NCI-H2196 treated with DMSO at 0.1 percent for 48 hours (cell line): Measurements from ENCODE around the gene SVBP.

Experiments
- DNase-seq: peaks from one replicate; lab custom pipeline; 2025; ENCODE audit not compliant: unreplicated experiment; lab: John Stamatoyannopoulos, UW

The SVBP gene

GRCh38 chr1:42806593-42806992 is 10.6 kb downstream of the SVBP start:
- DNase-seq: no peak

- DNase-seq: no peak
These were observed 11.0 kb downstream of the SVBP start for GRCh38 chr1:42806171-42806570.

GRCh38 chr1:42801832-42802473 is 15.2 kb downstream of the SVBP start:
- DNase-seq: no peak

GRCh38 chr1:42797979-42798378 is 19.2 kb downstream of the SVBP start:
- no peak for DNase-seq

GRCh38 chr1:42797414-42797813 is 19.8 kb downstream of the SVBP start:
- no peak for DNase-seq

- DNase-seq: no peak
These were observed 23.4 kb downstream of the SVBP start for GRCh38 chr1:42793824-42794223.

GRCh38 chr1:42788021-42788420 is 29.2 kb downstream of the SVBP start:
- DNase-seq: no peak

GRCh38 chr1:42786097-42786496 is 31.1 kb downstream of the SVBP start:
- DNase-seq: no peak

GRCh38 chr1:42784946-42785693 is 32.1 kb downstream of the SVBP start, which contains the start of gene TMEM269:
Gene TMEM269, plus strand, starts transcription at chr1:42784991. Its CDS starts 4,903 bp downstream, at chr1:42789894.
- no peak for DNase-seq

GRCh38 chr1:42784547-42784945 is 32.7 kb downstream of the SVBP start:
- DNase-seq: no peak

- DNase-seq: no peak
These were observed 34.1 kb downstream of the SVBP start for GRCh38 chr1:42783092-42783491.

- no peak for DNase-seq
These were observed 37.0 kb downstream of the SVBP start for GRCh38 chr1:42780176-42780575.

GRCh38 chr1:42779725-42780124 is 37.5 kb downstream of the SVBP start:
- DNase-seq: no peak

- DNase-seq: no peak
These were observed 39.3 kb downstream of the SVBP start for GRCh38 chr1:42777852-42778251.

GRCh38 chr1:42776502-42776901 is 40.7 kb downstream of the SVBP start:
- DNase-seq: no peak

- no peak for DNase-seq
These were observed 42.2 kb downstream of the SVBP start for GRCh38 chr1:42774928-42775526.

GRCh38 chr1:42773420-42773819 is 43.8 kb downstream of the SVBP start:
- DNase-seq: no peak

- DNase-seq: no peak
These were observed 47.4 kb downstream of the SVBP start for GRCh38 chr1:42769811-42770210.

GRCh38 chr1:42768172-42768571 is 49.0 kb downstream of the SVBP start:
- DNase-seq: no peak

- DNase-seq: no peak
These were observed 49.6 kb downstream of the SVBP start for GRCh38 chr1:42767510-42768000.

GRCh38 chr1:42766741-42767509 is 50.3 kb downstream of the SVBP start, which contains the start of the genes C1orf50 and P3H1:
Gene C1orf50, plus strand, starts transcription at chr1:42767249. Its CDS starts 63 bp downstream, at chr1:42767312.
Gene P3H1, minus strand, starts transcription at chr1:42767028. Its CDS starts 57 bp downstream, at chr1:42766971.
- DNase-seq: peak; percentile 96
